DMS114 treated with DMSO at 0.1 percent for 48 hours (cell line): ENCODE results near the gene KIRREL2.
A peak's percentile ranks its signal among the peaks of the same experiment; 100 is the strongest.

Source experiments
- DNase-seq: peaks from one replicate; lab custom pipeline; 2025; ENCODE audit not compliant: unreplicated experiment; lab: John Stamatoyannopoulos, UW

The KIRREL2 gene

GRCh38 chr19:35844482-35845214 lies 12.1 kb upstream of the KIRREL2 start:
- no peak for DNase-seq

GRCh38 chr19:35845215-35846037 lies 11.3 kb upstream of the KIRREL2 start:
- peak; percentile 30 for DNase-seq

DNA sequence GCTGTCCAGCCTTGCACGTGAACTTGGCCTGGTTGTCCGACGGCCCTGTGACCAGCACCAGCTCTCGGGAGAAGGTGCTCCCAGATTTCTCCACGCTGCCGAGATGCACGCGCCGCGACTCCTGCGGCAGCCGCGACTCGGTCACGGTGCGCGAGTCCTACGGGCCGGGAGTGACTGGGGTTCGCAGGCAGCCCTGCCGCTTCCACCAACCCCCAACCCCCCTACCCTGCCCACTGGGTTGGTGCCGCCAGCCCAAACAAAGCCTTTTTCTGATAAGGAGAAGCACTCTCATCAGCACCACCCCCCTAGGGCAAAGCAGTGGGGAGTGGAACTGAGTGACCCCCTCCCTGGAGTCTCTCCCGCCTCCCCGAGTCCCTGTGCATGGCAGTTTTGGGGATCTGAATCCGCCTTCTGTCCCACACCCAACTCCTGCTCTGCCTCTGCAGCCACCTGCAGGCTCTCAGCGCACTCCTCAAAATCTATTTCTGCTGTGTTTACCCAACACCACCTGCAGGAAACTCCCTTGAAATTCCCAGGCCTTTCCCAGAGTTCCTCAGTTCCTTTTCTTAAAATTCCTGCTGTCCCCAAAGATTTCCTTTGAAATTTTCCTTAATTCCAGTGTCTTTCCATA lies 10.6 kb upstream of the KIRREL2 start:
- DNase-seq: no peak

DNA sequence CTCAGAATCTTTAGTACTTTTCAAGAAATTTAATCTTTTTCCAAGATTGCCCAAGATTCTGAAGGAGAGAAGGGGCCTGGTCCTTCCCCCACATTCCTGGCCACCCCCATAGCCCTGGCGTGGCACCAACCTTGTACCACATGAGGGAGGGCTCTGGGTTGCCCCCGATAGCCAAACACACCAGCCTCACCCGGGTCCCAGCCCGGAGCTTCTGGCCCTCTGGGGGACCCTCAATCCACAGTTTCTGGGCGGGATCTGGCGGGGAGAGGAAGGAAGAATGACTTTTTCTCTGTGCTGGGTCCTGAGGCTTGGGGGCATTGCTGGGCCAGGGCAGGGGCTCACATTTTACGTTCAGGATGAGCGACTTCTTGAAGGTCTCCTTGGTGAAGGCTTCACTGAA lies 8.8 kb upstream of the KIRREL2 start:
- DNase-seq: no peak

GRCh38 chr19:35848486-35848885 lies 8.2 kb upstream of the KIRREL2 start:
- no peak for DNase-seq

GRCh38 chr19:35848919-35849505 lies 7.7 kb upstream of the KIRREL2 start:
- DNase-seq: no peak

DNA sequence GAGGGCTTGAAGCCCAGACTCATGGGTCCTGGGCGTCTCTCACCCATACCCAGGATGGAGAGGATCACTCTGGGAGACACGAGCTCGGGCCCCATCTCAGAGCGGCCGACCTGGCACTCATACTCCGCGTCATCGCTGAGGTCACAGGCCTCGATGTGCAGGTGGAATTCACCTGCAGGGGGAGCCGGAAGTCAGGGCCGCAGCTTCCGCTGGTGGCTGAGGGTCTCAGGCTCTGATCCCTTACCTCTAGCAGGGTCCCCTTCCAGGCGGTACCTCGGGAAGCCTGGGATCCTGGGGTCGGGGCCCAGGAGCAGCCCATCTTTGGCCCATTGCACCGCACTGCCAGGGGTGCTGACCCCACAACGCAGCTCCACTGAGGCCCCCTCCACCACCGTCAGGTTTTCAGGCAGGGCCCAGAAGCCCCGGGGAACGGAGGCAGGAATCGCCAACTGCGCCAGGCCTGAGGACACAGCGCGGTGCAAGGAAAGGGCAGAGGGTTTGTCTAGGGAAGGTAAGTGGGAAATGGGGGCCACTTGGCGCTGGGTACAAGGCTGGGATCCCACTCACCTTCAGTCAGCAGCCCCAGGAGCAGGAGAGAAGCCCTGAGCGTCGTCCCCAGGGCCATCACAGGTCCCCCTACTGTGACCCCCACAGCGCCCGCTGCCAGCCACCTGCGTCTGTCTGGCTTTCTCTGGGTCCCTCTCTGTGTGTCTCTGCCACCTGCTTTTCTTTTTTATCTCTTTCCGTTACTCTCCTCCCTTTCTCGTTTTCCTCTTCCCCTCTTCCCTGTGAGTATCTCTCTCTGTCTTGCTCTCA lies 5.3 kb upstream of the KIRREL2 start:
- no peak for DNase-seq

DNA sequence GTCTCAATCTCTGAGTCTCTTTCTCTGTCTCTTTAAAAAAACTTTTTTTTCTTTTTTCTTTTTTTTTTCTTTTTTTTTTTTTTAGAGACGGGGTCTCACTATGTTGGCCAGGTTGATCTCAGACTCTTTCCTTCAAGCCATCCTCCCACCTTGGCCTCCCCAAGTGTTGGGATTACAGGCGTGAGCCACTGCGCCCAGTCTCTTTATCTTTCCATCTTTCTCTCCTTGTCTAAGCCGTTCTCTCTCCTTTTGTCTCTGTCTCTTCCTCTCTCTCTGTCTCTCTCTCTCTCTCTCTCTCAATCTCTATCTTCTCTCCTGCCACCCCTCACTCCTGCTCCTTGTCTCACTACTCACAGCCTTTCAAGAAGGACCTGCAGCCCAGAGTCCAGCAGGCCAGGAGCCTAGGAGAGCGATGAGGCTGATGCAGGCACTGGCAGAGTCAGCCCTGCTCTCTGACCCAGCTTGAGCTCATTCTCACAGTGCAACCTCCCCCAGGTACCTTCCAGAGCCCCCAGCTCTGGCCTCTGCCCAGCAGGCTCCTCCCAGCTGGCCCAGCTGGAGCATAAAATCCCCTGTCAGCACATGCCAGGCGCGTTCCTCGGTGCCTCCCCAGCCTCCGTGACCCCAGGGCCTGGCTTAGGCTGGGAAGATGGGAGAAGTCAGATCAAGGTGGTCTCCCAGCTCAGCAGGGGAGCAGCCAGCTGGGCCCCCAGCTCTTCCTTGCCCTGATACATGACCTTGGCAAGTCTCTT lies 4.5 kb upstream of the KIRREL2 start, which contains the start of gene NPHS1:
NPHS1 (minus strand) TSS at position 476 of the 752 bp plus-strand sequence. CDS start 667 bp downstream, outside the sequence.
- no peak for DNase-seq

DNA sequence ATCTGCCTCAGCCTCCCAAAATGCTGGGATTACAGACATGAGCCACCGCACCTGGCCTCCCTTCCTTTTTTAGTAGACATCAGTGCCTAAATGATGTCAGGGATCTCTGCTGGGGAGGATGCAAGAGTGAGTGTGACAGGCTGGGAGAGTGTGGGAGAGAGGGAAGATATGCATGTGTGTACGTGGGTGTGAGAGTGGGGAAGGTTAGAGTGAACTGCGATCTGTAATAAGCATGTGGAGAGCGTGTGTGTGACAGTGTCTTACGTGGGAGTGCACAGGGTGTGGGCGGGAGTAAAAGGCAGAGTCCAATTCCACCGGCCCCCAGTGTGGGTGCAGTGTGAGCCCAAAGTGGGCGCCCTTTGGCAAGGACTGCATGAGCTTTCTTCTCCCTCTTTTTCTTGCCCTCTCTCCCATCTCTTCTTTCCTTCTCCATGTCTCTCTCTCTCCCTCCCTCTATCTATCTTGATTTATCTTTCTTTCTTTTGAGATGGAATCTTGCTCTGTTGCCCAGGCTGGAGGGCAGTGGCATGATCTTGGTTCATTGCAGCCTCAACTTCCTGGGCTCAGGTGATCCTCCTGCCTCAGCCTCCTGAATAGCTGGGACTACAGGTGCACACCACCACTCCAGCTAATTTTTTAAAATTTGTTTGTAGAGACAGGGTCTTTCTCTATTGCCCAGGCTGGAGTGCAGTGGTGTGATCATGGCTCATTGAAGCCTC lies 3.5 kb upstream of the KIRREL2 start:
- no peak for DNase-seq

GRCh38 chr19:35858311-35858710 lies 1.6 kb downstream of the KIRREL2 start:
- DNase-seq: no peak

- no peak for DNase-seq
These were observed 2.7 kb downstream of the KIRREL2 start for GRCh38 chr19:35859414-35859813.

GRCh38 chr19:35860436-35860817 lies 3.7 kb downstream of the KIRREL2 start:
- DNase-seq: no peak

- DNase-seq: no peak
These were observed 4.3 kb downstream of the KIRREL2 start for GRCh38 chr19:35860818-35861639.

DNA sequence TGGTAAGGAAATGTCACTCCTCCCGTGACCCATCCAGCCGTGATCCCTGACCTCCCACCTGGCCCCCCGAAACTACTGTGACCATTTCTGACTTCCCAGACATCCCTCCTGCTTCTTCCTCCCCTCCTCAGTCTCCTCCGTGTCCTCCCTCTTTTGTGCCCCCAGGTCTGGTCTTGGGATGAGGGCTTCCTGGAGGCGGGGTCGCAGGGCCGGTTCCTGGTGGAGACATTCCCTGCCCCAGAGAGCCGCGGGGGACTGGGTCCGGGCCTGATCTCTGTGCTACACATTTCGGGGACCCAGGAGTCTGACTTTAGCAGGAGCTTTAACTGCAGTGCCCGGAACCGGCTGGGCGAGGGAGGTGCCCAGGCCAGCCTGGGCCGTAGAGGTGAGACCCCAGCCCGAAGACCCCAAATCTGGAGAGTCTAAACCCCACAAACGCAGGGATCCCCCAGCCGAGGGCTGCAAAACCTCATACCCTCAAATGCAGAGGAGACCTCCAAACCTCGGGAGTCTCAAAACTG lies 5.0 kb downstream of the KIRREL2 start:
- no peak for DNase-seq

DNA sequence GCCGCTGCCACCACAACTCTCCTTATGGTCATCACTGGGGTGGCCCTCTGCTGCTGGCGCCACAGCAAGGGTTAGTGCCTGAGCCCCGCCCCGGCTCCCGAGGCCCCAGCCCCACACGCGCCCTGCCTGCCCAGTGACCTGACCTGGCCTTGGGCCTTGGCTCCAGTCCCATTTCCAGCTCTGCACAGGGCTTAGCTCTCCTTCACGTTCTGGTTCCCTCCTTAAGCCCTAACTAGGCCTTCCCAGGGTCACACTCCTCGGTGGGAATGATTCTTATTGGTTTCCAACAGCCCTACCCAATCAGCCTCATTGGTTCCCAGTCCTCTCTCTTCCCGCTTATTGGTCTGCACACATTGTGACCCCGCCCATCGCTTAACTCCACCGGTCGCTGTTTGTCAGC lies 5.8 kb downstream of the KIRREL2 start:
- no peak for DNase-seq

DNA sequence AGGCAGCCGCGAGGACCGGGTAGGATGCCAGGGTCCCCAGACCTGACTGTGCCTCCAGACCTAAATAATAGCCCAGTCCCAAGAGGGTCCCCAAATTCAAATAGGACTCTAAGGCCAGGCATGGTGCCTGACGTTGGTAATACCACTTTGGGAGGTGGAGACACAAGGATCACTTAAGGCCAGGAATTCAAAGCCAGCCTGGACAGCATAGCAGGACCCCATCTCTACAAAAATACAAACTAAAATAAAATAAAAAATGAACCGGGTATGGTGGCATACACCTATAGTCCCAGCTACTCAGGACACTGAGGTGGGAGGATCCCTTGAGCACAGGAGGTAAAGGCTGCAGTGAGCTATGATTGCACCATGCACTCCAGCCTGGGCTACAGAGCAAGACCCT lies 6.3 kb downstream of the KIRREL2 start:
- DNase-seq: no peak

DNA sequence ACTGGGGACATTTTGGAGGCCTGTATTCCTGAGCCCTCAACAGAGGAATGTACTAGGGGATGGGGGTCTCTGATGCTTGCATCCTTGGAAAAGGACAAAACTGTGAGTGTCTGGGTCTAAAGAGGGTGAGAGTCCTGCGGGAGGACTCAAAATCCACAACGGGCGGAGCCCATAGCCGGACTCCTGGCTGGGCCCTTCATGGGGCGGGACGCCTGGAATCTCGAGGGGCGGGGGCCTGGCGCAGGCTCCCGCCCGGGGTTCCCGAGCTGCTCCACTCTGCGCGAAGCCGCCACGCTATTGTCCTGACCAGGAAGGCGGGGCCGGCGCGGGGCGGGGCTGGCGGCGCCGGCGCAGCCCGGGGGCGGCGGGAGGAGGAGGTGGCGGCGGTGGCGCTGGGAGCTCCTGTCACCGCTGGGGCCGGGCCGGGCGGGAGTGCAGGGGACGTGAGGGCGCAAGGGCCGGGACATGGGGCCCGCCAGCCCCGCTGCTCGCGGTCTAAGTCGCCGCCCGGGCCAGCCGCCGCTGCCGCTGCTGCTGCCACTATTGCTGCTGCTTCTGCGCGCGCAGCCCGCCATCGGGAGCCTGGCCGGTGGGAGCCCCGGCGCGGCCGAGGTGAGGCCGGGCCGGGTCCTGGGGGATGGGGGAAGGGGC lies 11.6 kb downstream of the KIRREL2 start, which contains the start of gene APLP1:
APLP1 (plus strand) TSS at position 403 of the 651 bp plus-strand sequence; CDS start at position 466, 63 bp downstream.
- DNase-seq: peak; percentile 66
